ENCODE data around the gene LRRK1.

GRCh38 chr15:100951965-100952364 is 32.8 kb downstream of the LRRK1 start:
- TF ChIP-seq POLR2AphosphoS5 (IDR thresholded peaks at IDR 0.05; ENCODE audit: low read depth), result no peak
- no peak for TF ChIP-seq CTCF (conservative IDR thresholded peaks at IDR 0.05; ENCODE audit: low read depth in 2 of 2)
- TF ChIP-seq EZH2 (IDR thresholded peaks at IDR 0.05; ENCODE audit: low read depth, unreplicated experiment), result no peak
- no peak for TF ChIP-seq STAT1 (IDR thresholded peaks at IDR 0.05; ENCODE audit: unreplicated experiment)
- TF ChIP-seq REST (IDR thresholded peaks at IDR 0.05; ENCODE audit: unreplicated experiment), result no peak
- TF ChIP-seq EZH2phosphoT487 (IDR thresholded peaks at IDR 0.05; ENCODE audit: unreplicated experiment), result no peak

Data from GM23338 (cell line).